Mammary epithelial cell (primary cell): ENCODE measurements around the gene MATR3.

ENCODE experiments used
- EZH2 ChIP-seq: IDR thresholded peaks from 2 replicates; pipeline ENCODE4 v1.6.1; 2012; ENCODE audit warnings: low read length, inconsistent platforms, borderline replicate concordance
- TF ChIP-seq, protein P1 (sequence below), 2 donors: IDR thresholded peaks in 1 of 2; conservative IDR thresholded peaks in 1 of 2; 2 replicates each; pipeline ENCODE4 v1.5.1; 2011 to 2012; ENCODE audit warnings: inconsistent platforms in 2 of 2, low read length in 2 of 2, mild to moderate bottlenecking in 2 of 2, control low read depth in 1 of 2, low read depth in 1 of 2; ENCODE audit not compliant: insufficient read depth in 1 of 2; ENCODE audit errors: extremely low read depth in 1 of 2

DNA sequence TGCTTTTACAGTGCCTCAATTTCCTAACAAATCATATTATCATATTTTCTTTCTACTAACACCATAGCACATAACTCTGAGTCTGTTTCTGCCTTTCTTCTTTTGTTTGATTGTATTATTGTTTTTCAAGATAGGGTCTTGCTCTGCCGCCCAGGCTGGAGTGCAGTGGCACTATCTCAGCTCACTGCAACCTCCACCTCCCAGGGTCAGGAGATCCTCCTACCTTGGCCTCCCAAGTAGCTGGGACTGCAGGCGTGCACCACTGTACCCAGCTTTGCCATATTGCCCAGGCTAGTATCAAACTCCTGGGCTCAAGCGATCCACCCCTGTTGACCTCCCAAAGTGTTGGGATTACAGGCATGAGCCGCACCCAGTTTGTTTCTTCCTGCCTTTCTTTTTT is 66.8 kb downstream of the MATR3 start:
- TF ChIP-seq, protein P1, sequence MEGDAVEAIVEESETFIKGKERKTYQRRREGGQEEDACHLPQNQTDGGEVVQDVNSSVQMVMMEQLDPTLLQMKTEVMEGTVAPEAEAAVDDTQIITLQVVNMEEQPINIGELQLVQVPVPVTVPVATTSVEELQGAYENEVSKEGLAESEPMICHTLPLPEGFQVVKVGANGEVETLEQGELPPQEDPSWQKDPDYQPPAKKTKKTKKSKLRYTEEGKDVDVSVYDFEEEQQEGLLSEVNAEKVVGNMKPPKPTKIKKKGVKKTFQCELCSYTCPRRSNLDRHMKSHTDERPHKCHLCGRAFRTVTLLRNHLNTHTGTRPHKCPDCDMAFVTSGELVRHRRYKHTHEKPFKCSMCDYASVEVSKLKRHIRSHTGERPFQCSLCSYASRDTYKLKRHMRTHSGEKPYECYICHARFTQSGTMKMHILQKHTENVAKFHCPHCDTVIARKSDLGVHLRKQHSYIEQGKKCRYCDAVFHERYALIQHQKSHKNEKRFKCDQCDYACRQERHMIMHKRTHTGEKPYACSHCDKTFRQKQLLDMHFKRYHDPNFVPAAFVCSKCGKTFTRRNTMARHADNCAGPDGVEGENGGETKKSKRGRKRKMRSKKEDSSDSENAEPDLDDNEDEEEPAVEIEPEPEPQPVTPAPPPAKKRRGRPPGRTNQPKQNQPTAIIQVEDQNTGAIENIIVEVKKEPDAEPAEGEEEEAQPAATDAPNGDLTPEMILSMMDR (conservative IDR thresholded peaks at IDR 0.05 in 1 of 2, IDR thresholded peaks at IDR 0.05 in 1 of 2; ENCODE audit: extremely low read depth in 1 of 2, insufficient read depth in 1 of 2, low read depth in 1 of 2, low read length in 2 of 2), result no peak
- TF ChIP-seq EZH2, result no peak
